Skeletal muscle satellite cell (primary cell): ENCODE measurements around the gene SLC38A9. TPM values are rescaled to one million over a fixed set of nuclear protein-coding genes. Genes with fewer than 3 reads are reported as not detected.
"Not testable (repeated sequence)": the region's sequence is repeated elsewhere in the genome, so short reads cannot be mapped to it uniquely, and the experiment has no call there.

Experiments used
- H3K27me3 ChIP-seq: 2 replicates; pipeline ENCODE4 v1.7.0; 2013; ENCODE audit warnings: low read length; ENCODE audit not compliant: control insufficient read depth, insufficient read depth
- H3K36me3 ChIP-seq: 2 replicates; pipeline ENCODE4 v1.7.0; 2013; ENCODE audit warnings: mild to moderate bottlenecking, control low read depth, low read length; ENCODE audit not compliant: insufficient read depth
- H3K4me1 ChIP-seq: 2 replicates; pipeline ENCODE4 v1.7.0; 2013; ENCODE audit warnings: low read length; ENCODE audit not compliant: control insufficient read depth, insufficient read depth
- H3K4me2 ChIP-seq: 2 replicates; pipeline ENCODE4 v1.7.0; 2013; ENCODE audit warnings: mild to moderate bottlenecking, low read length
- H3K4me3 ChIP-seq: 2 replicates; pipeline ENCODE4 v1.7.0; 2013; ENCODE audit warnings: low read length
- H3K9ac ChIP-seq: 2 replicates; pipeline ENCODE4 v1.7.0; 2013; ENCODE audit warnings: mild to moderate bottlenecking, low read depth, low read length, moderate library complexity
- H3K9me3 ChIP-seq: replicated peaks from 2 replicates; pipeline ENCODE4 v1.7.0; 2013; ENCODE audit warnings: mild to moderate bottlenecking, control low read depth, low read length
- total RNA-seq: library from RNA; depleted of rRNA; stranded (reverse); fragments of >200 nt; gene quantifications from 2 replicates; pipeline ENCODE4 v1.2.3, GENCODE V29; 2012; rRNA removed

The SLC38A9 gene, protein sequence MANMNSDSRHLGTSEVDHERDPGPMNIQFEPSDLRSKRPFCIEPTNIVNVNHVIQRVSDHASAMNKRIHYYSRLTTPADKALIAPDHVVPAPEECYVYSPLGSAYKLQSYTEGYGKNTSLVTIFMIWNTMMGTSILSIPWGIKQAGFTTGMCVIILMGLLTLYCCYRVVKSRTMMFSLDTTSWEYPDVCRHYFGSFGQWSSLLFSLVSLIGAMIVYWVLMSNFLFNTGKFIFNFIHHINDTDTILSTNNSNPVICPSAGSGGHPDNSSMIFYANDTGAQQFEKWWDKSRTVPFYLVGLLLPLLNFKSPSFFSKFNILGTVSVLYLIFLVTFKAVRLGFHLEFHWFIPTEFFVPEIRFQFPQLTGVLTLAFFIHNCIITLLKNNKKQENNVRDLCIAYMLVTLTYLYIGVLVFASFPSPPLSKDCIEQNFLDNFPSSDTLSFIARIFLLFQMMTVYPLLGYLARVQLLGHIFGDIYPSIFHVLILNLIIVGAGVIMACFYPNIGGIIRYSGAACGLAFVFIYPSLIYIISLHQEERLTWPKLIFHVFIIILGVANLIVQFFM
- total RNA-seq: 27.3 and 35.7 TPM in 2 replicates

DNA sequence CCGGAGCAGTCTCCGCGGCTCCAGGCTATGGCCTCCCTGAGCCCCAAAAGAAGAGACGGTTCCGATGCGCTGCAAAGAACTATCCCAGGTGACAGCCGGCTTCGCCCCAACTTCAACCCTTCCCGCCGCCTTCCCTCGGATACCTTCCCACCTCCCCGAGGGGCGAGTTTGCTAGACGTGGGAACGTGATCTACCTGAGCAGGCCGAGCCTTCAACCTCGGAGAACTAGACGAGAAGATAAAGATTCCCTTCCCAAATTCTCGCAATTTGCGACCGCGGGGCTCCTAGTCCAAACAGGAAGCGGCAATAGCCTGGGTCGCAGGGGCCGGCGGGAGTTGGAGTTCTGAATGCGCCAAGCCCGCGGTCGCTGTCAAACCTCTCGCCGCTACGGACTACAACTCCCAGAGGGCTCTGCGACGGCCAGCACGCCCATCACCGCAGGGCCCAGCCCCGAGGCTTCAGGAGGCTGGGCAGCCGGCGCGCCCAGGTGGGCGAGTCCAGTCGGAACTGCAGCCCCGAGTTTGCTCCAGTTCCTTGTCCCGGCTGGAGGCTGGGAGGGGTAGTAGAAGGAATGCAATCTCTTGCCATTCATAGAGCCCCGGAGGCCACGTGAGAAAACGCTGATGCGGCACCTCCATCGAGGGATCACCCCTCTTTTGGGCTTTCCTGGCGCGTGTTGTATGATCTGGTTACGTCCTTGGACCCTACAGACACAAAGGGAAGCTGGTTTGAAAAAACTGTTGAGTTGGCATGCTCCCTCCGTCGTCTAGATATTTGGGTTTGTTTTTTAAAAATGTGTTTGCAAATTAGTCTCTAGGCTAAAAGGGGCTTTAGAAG is at the start of gene SLC38A9:
Gene SLC38A9 (minus strand): TSS at position 302 of the 837 bp plus-strand sequence. CDS start 14,366 bp downstream, outside the sequence.
- Histone ChIP-seq H3K27me3 (no peaks in the 10 kb centered on the region), H3K4me2 (peak within 1 kb of the TSS; percentile 96), H3K9ac (peak within 1 kb of the TSS; percentile 90), H3K36me3 (peaks cover 5% of the 10 kb centered on the region), H3K9me3 (no peaks in the 10 kb centered on the region), H3K4me3 (peak within 1 kb of the TSS; percentile 99), H3K4me1 (peaks cover 11% of the 10 kb centered on the region)

DNA sequence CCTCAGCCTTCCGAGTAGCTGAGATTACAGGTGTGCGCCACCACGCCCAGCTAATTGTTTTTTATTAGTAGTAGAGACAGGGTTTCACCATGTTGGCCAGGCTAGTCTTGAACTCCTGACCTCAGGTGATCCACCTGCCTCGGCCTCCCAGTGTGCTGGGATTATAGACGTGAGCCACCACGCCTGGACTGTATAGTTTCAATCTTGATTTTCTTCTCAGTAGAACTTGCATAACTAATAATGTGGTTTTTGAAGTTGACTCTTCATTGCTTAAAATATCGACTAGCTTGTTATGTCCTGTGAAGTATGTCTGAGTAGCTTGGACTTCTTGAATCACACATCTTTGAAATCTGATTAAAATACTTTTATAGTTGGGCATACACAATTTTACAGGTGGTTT is 49.6 kb upstream of the SLC38A9 start:
- H3K9me3 ChIP-seq, H3K4me1 ChIP-seq, H3K9ac ChIP-seq, H3K4me2 ChIP-seq, H3K36me3 ChIP-seq, H3K4me3 ChIP-seq, H3K27me3 ChIP-seq: not testable (repeated sequence)

DNA sequence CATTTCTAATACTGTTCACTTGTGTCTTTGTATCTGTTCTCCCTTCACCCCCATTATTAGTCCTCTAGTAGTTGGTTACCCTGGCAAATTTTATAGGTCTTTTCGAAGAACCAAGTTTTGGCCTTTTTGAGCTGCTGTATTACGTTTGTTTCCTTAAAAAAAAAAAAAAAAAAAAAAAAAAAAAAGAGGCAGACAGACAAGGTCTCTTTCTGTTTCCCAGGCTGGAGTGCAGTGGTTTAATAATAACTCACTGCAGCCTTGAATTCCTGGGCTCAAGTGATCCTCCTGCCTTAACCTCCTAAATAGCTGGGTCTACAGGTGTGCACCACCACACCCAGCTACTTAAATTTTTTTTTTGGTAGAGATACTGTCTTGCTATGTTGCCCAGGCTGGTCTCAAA is 46.6 kb upstream of the SLC38A9 start:
- Histone ChIP-seq H3K4me3 (no peak overlapping the region), H3K9me3 (no peaks in the 10 kb centered on the region), H3K27me3 (no peaks in the 10 kb centered on the region), H3K4me2 (no peak overlapping the region), H3K36me3 (no peaks in the 10 kb centered on the region), H3K9ac (no peak overlapping the region), H3K4me1 (no peaks in the 10 kb centered on the region)

DNA sequence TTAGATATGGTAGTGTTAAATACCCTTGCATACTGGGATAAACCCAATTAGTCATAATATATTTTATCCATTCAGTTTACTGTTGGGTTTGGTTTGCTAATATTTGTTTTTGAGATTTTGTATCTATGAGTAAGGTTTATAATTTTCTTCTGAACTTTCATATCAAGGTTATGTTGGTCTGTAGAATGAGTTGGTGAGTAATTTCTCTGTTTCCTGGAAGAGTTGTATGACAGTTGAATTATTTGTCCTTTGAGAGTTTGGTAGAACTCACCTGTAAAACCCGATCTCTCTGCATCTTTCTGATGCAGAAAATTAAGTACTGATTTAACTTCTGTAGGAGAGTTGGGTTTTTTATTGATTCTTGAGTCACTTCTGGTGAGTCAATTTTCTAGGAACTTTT is 46.1 kb upstream of the SLC38A9 start:
- H3K4me3 ChIP-seq: no peak overlapping the region
- H3K9me3 ChIP-seq: no peaks in the 10 kb centered on the region
- H3K9ac ChIP-seq: no peak overlapping the region
- no peaks in the 10 kb centered on the region for H3K27me3 ChIP-seq
- no peaks in the 10 kb centered on the region for H3K36me3 ChIP-seq
- H3K4me2 ChIP-seq: no peak overlapping the region
- H3K4me1 ChIP-seq: no peaks in the 10 kb centered on the region

DNA sequence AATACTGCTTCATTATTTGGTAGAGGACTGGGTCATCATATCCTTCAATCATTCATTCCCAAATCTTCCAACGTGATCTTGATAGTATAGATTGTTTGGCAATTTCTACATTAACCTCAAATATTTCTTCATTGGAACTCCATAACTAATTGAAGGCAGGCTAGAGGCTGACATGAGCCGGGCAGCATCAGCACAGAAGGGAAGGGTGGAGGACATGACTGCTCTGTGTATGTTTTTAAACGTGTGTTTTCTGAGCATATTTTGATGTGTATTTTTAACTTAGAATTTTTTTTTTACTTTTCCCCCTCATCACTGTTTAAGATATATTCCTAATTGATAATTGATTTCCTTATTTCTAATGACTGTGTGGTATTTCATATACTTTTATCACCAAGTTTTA is 38.4 kb upstream of the SLC38A9 start:
- H3K9ac ChIP-seq: no peak overlapping the region
- H3K4me2 ChIP-seq: no peak overlapping the region
- H3K4me3 ChIP-seq: no peak overlapping the region
- no peaks in the 10 kb centered on the region for H3K36me3 ChIP-seq
- H3K4me1 ChIP-seq: no peaks in the 10 kb centered on the region
- no peaks in the 10 kb centered on the region for H3K27me3 ChIP-seq
- H3K9me3 ChIP-seq: no peaks in the 10 kb centered on the region

DNA sequence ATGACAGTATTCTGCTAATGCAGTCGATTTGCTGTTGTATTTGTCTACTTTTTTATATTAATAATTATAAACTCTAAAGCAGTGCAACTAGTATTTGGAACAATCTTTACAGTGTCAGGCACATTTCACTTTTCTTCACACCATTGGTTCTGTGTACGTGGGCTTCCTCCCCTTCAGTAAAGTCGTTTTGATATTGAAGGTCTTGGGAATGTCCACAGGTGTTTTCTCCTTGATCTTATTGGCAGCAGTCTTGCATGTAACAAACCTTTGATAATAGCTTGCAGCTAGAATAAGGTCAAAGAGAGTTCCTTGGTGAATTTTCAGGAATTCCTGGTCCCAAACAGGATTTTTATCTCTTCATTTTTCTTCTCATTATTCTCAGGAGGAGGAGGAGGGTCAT is 37.9 kb upstream of the SLC38A9 start:
- Histone ChIP-seq H3K4me2 (no peak overlapping the region), H3K36me3 (no peaks in the 10 kb centered on the region), H3K9ac (no peak overlapping the region), H3K4me1 (no peaks in the 10 kb centered on the region), H3K9me3 (no peaks in the 10 kb centered on the region), H3K27me3 (no peaks in the 10 kb centered on the region), H3K4me3 (no peak overlapping the region)

DNA sequence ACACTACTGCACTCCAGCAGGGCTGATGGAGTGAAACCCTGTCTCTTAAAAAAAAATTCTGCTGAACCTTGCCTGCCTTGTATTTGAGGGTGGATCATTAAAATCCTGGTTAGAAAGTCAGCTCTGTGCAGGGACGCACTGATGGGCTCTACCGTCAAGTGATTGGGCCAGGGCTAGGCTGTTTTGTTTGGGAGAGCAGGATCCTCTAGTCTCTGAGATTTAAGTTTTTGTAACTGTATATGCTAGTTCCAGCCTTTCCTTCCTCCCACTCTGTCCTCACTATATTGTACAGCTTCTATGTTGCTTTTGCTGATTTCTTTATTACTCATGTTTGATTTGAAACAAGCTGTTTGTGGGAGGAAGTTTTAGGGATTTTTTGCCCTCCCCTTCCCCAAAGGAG is 37.3 kb upstream of the SLC38A9 start:
- no peak overlapping the region for H3K9ac ChIP-seq
- H3K27me3 ChIP-seq: no peaks in the 10 kb centered on the region
- no peaks in the 10 kb centered on the region for H3K4me1 ChIP-seq
- no peaks in the 10 kb centered on the region for H3K9me3 ChIP-seq
- no peak overlapping the region for H3K4me3 ChIP-seq
- no peak overlapping the region for H3K4me2 ChIP-seq
- no peaks in the 10 kb centered on the region for H3K36me3 ChIP-seq

DNA sequence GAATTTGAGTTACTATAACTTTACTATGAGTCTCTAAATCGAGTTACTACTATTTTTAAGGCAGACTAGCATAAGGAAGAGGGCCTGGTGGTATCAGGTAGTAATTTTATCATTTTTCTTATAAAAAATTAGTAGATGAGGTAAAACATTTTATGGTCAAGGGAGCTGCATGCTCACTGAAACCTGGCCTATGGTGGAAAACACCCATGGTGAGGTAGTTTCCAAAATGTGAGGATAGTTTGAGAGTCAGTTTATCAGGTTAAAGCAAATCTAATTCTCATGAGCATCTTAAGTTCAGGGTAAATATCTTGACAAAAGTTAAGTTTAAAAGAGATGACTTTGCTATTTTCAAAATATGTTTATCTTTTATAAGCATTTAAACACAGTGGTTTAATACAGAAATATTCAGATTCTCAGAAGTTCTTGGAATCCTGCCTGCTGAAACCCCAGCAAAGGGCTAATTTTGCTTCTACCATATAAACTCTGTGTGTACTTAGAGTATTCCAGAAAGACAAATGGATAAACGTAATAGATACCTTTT is 35.7 kb upstream of the SLC38A9 start:
- no peaks in the 10 kb centered on the region for H3K4me1 ChIP-seq
- H3K4me3 ChIP-seq: no peak overlapping the region
- no peaks in the 10 kb centered on the region for H3K9me3 ChIP-seq
- H3K27me3 ChIP-seq: no peaks in the 10 kb centered on the region
- no peak overlapping the region for H3K9ac ChIP-seq
- H3K4me2 ChIP-seq: no peak overlapping the region
- no peaks in the 10 kb centered on the region for H3K36me3 ChIP-seq

DNA sequence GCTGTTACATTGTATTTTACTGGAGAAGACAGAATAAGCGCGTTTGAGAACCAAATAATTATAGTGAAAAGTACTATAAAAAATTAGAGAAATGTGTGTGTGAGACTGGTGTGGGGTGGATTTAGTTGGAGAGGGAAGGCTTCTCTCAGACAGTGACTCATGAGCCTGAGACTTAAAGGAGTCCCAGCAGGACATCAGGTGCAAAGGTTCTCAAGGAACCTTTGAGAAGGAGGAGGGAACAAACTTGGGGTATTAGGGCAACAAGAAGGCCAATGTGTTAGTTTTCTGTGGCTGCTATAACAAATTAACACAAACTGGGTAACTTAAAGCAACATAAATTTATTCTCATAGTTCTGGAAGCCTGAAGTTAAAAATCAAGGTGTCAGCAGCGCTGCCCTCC is 30.7 kb upstream of the SLC38A9 start:
- Histone ChIP-seq H3K9me3 (no peaks in the 10 kb centered on the region), H3K4me1 (no peaks in the 10 kb centered on the region), H3K27me3 (no peaks in the 10 kb centered on the region), H3K4me2 (no peak overlapping the region), H3K9ac (no peak overlapping the region), H3K4me3 (no peak overlapping the region), H3K36me3 (no peaks in the 10 kb centered on the region)

DNA sequence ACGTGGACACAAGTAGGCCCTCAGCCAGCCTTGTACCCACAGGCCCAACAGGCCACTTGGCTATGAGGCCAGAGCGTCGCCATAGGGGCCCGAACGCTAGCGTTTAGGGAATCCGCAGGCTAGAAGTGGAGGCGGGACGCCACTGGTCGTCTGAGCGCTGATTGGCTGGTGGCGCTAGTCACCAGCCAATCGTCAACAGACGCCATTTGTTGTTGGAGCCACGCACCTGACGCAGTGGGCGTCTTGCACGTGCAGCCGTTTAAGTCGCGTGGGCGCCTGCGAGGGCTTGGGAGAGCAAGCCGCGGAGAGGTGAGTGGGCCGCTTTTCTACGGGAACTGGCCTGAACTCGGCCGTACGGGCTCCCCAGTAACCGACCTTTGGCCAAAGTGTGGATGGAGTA is 25.7 kb upstream of the SLC38A9 start, which contains the start of gene DDX4:
Gene DDX4 (plus strand): TSS at position 269 of the 400 bp plus-strand sequence. CDS start 903 bp downstream, outside the sequence.
- Histone ChIP-seq H3K4me3 (no peak within 1 kb of the TSS), H3K9ac (no peak within 1 kb of the TSS), H3K4me2 (no peak within 1 kb of the TSS), H3K27me3 (no peaks in the 10 kb centered on the region), H3K36me3 (no peaks in the 10 kb centered on the region), H3K4me1 (no peaks in the 10 kb centered on the region), H3K9me3 (no peaks in the 10 kb centered on the region)

DNA sequence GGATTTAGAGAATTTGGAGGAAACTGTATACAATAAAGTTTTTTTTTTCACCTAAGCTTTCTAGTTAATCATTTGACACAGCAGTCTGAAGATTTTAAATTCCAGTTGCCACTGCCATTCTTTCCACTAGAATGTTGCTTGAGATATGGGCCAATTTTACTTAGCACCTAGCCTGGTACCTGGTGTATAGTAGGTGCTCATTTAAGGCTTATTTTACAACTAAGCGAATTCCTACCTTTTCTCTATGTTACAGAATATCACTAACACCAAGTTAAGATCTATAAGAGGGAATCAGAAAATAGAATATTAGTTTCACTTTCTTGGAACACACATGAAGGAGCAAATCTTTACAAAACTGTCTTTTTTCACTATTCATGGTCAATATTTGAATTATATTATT is 22.5 kb upstream of the SLC38A9 start:
- H3K9ac ChIP-seq: no peak overlapping the region
- no peak overlapping the region for H3K4me3 ChIP-seq
- H3K4me2 ChIP-seq: no peak overlapping the region
- peaks cover 3% of the 10 kb centered on the region for H3K27me3 ChIP-seq
- no peaks in the 10 kb centered on the region for H3K9me3 ChIP-seq
- no peaks in the 10 kb centered on the region for H3K36me3 ChIP-seq
- H3K4me1 ChIP-seq: no peaks in the 10 kb centered on the region
